ENCODE results near the gene CRB2.

- TF ChIP-seq CTCF (IDR thresholded peaks at IDR 0.05; ENCODE audit: extremely low read depth in 1 of 2, insufficient read depth in 1 of 2, low read depth in 1 of 2, low read length in 2 of 2) (no peak), POLR2AphosphoS5 (IDR thresholded peaks at IDR 0.05; ENCODE audit: insufficient read depth, low read depth, low read length) (no peak), MYC (IDR thresholded peaks at IDR 0.05; ENCODE audit: low read depth, low read length) (no peak), POLR2A (IDR thresholded peaks at IDR 0.05; ENCODE audit: low read depth, low read length) (no peak), GATA2 (IDR thresholded peaks at IDR 0.05; ENCODE audit: insufficient read depth, insufficient read length, low read depth, low read length) (no peak)
Observed at GRCh38 chr9:123369296-123369695, 13.3 kb downstream of the CRB2 start.
